Camera-type eye (tissue), 1 donor: ENCODE measurements around the gene SUB1. TPM values are rescaled to one million over a fixed set of nuclear protein-coding genes. Genes with fewer than 3 reads are reported as not detected.

Source experiments
- total RNA-seq: library from RNA; depleted of rRNA; stranded (reverse); fragments of >200 nt; gene quantifications from one replicate; pipeline ENCODE4 v1.2.3, GENCODE V29; 2014

SUB1 gene
- total RNA-seq: 201 TPM

DNA sequence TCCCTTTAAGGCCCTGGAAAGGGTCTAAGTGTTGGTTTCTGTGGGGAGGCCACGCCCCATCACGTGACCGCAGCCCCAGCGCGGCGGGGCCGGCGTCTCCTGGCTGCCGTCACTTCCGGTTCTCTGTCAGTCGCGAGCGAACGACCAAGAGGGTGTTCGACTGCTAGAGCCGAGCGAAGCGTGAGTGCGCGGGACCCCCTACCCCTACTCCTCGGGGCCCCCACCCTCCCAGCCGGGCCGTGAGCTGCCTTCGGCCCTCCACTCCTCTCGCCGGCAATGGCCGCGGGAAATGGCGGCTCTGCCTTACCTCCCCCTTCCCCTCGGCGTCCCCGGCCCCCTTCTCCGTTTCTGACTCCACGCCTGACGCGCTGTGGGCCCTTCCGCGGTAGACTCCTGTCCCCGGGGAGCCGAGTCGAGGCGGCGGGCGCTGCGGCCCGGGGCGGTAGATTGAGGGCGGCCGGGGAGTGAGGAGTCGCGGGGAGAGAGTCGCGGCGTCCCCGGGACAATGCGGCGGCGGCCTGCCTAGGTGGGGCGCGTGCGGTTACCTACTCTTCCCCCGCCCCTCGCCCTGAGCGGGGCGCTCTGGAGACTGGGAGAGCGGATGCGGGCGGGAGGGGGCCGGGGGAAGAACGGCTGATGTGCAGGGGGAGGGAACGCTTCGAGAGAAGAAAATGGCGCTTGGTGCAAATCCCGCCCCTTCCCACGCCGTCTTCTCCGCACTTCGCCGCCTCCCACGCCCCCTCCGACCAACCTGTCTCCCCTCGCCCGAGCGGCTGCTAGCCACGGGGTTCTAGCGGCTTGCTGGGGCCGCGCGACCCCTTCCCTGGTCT, at the start of gene SUB1:
TSS of gene SUB1 (plus strand) at position 112 of the 830 bp plus-strand sequence. CDS start 2,956 bp downstream, outside the sequence.

Other genes starting within 250 kb of the SUB1 start
- 121 TPM for gene ZFR, start 140.8 kb upstream of the SUB1 start, total RNA-seq
- 23.7 TPM for gene NPR3, start 125.8 kb downstream of the SUB1 start, total RNA-seq